B cell (primary cell): ENCODE results near the gene OR2T27. TPM values are rescaled to one million over a fixed set of nuclear protein-coding genes. Genes with fewer than 3 reads are reported as not detected.

Experiments used
- ATAC-seq: fragments of 200-7000 bp; cut with Tn5 transposase; one replicate; pipeline ENCODE4 v1.10.0; 2021; ENCODE audit warnings: low read depth, mild to moderate bottlenecking, moderate number of reproducible peaks, moderate library complexity
- CTCF ChIA-PET: fragments of 350-600 bp; sonication (Branson Sonifier 250); formaldehyde crosslinking; loops from one replicate; lab custom pipeline; 2021; ENCODE audit warnings: antibody characterized with exemption, inconsistent platforms; lab: Charles Lee
- POLR2A ChIA-PET: fragments of 350-600 bp; sonication (Branson Sonifier 250); formaldehyde crosslinking; loops from one replicate; lab custom pipeline; 2021; ENCODE audit warnings: antibody characterized with exemption; lab: Charles Lee
- DNase-seq: peaks from one replicate; pipeline ENCODE4 v3.0.0; 2013
- H2AFZ ChIP-seq: 2 replicates; pipeline ENCODE4 v1.6.1; 2012; ENCODE audit warnings: mild to moderate bottlenecking, low read depth, low read length; ENCODE audit not compliant: insufficient read depth, poor library complexity, severe bottlenecking
- H3K27ac ChIP-seq, 2 donors: 1 replicate in 1 of 2; 2 replicates in 1 of 2; pipeline ENCODE4 v1.5.1; 2012 to 2013; ENCODE audit warnings: low read length in 2 of 2, mild to moderate bottlenecking in 2 of 2, moderate library complexity in 1 of 2
- H3K27me3 ChIP-seq, 4 experiments: fragments of 200-600 bp in 1 of 4; sonication (generic) in 1 of 4; replicated peaks in 1 of 4; 1 replicate in 2 of 4; 2 replicates in 2 of 4; pipeline versions ENCODE4 v1.6.1 to v1.7.0; 2013 to 2016; ENCODE audit warnings: low read length in 3 of 4, mild to moderate bottlenecking in 2 of 4, mixed read lengths in 1 of 4, moderate library complexity in 1 of 4; ENCODE audit not compliant: insufficient read depth in 4 of 4, control insufficient read depth in 3 of 4; ENCODE audit errors: control extremely low read depth in 1 of 4
- H3K36me3 ChIP-seq, 2 experiments: replicated peaks in 1 of 2; 1 replicate in 1 of 2; 2 replicates in 1 of 2; pipeline versions ENCODE4 v1.6.1 to v1.7.1; 2013; ENCODE audit warnings: low read length in 1 of 2; ENCODE audit not compliant: insufficient read depth in 2 of 2, control insufficient read depth in 1 of 2; ENCODE audit errors: control extremely low read depth in 1 of 2, extremely low read depth in 1 of 2
- H3K4me1 ChIP-seq, 2 donors: fragments of 200-600 bp in 1 of 2; sonication (generic) in 1 of 2; 1 replicate in 1 of 2; 2 replicates in 1 of 2; pipeline versions ENCODE4 v1.5.1 to v1.6.1; 2013 to 2017; ENCODE audit warnings: low read length in 2 of 2; ENCODE audit not compliant: control insufficient read depth in 2 of 2, insufficient read depth in 2 of 2
- H3K4me2 ChIP-seq: replicated peaks from 2 replicates; pipeline ENCODE3; 2012; ENCODE audit warnings: mild to moderate bottlenecking, low read depth, low read length; ENCODE audit not compliant: poor library complexity, severe bottlenecking
- H3K4me3 ChIP-seq, 5 experiments: fragments of 200-600 bp in 1 of 5; sonication (generic) in 1 of 5; 1 replicate in 3 of 5; 2 replicates in 2 of 5; pipeline versions ENCODE4 v1.5.1 to v1.7.0; 2011 to 2016; ENCODE audit warnings: low read length in 4 of 5, mild to moderate bottlenecking in 4 of 5, low read depth in 2 of 5, control low read depth in 1 of 5, moderate library complexity in 1 of 5; ENCODE audit not compliant: insufficient read depth in 1 of 5; ENCODE audit errors: control extremely low read depth in 1 of 5, extremely low read depth in 1 of 5
- H3K79me2 ChIP-seq: fragments of 200-600 bp; sonication (generic); one replicate; pipeline ENCODE4 v1.6.0; 2016; ENCODE audit warnings: low read length; ENCODE audit not compliant: control insufficient read depth, insufficient read depth
- H3K9ac ChIP-seq: fragments of 200-600 bp; sonication (generic); 2 replicates; pipeline ENCODE4 v1.6.1; 2017; ENCODE audit warnings: mild to moderate bottlenecking, low read length, moderate library complexity
- H3K9me3 ChIP-seq, 3 donors: one replicate each; pipeline versions ENCODE4 v1.6.1 to v1.7.1; 2013; ENCODE audit warnings: low read length in 2 of 3; ENCODE audit not compliant: control insufficient read depth in 2 of 3, insufficient read depth in 1 of 3; ENCODE audit errors: control extremely low read depth in 1 of 3
- H4K20me1 ChIP-seq: 2 replicates; pipeline ENCODE4 v1.6.0; 2012; ENCODE audit warnings: mild to moderate bottlenecking, low read length; ENCODE audit not compliant: insufficient read depth, control insufficient read depth, poor library complexity, severe bottlenecking
- H3K27ac Mint-ChIP-seq: one replicate; pipeline ENCODE4 v1.8.0; 2021; ENCODE audit warnings: mixed read lengths
- H3K27me3 Mint-ChIP-seq: one replicate; pipeline ENCODE4 v1.8.0; 2021; ENCODE audit warnings: mixed read lengths
- H3K4me1 Mint-ChIP-seq: one replicate; pipeline ENCODE4 v1.8.0; 2021; ENCODE audit warnings: mixed read lengths
- H3K4me3 Mint-ChIP-seq: one replicate; pipeline ENCODE4 v1.8.0; 2021; ENCODE audit warnings: mixed read lengths
- H3K9me3 Mint-ChIP-seq: one replicate; pipeline ENCODE4 v1.8.0; 2022; ENCODE audit warnings: mixed read lengths; ENCODE audit not compliant: insufficient read depth
- CTCF ChIP-seq: fragments of 200-600 bp; IDR thresholded peaks from one replicate; pipeline ENCODE4 v1.8.0; 2022; ENCODE audit warnings: antibody characterized with exemption, mild to moderate bottlenecking
- EZH2 ChIP-seq: IDR thresholded peaks from 2 replicates; pipeline ENCODE4 v1.6.1; 2012; ENCODE audit warnings: borderline replicate concordance, low read depth, mild to moderate bottlenecking, moderate library complexity, low read length; ENCODE audit not compliant: insufficient read depth, poor library complexity, severe bottlenecking
- WGBS: methylation state at CpG from one replicate; pipeline ENCODE4 v1.1.5; 2013; ENCODE audit warnings: missing lambda C conversion rate; ENCODE audit not compliant: insufficient coverage; 5-methylcytosine and 5-hydroxymethylcytosine counted together
- intact Hi-C: fragments of 100-400 bp; cut with micrococcal nuclease; formaldehyde crosslinking; loops from one replicate; pipeline ENCODE4 v1.10.0; 2022
- polyA plus RNA-seq: library from polyadenylated mRNA; depleted of rRNA; stranded (reverse); fragments of >200 nt; gene quantifications from 2 replicates; pipeline ENCODE4 v1.2.3, GENCODE V29; 2012
- total RNA-seq, 2 donors: library from RNA; stranded (reverse); fragments of 120-200 nt in 1 of 2; gene quantifications; 1 replicate in 1 of 2; 2 replicates in 1 of 2; pipeline versions ENCODE4 v1.2.3 to v1.2.4, GENCODE V29; 2013 to 2022

OR2T27 gene
- total and polyA plus RNA-seq, 2 donors (not counting 1 experiment from before 2014, with no cell fraction given) = 0.10 TPM; not detected in 1

DNA sequence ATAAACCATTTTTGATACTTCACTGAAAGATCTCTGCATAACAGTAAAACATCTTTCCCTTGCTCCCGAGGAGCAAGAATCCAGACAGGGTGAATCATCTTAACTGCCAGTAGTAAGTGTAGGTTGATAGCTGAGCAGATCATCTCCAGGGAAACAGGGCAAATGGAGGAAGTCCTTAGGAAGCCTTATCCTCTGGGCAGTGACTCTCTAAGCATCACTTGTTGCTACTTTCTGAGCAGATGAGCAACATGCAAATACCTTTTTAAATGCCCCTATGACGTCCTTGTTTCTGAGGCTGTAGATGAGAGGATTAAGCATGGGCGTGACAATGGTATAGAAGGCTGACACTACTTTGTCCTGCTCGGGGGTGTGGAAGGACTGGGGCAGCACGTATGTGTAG is 29.4 kb downstream of the OR2T27 start:
- H3K4me3 Mint-ChIP-seq = no peak overlapping the region
- no peak for ATAC-seq
- CTCF ChIA-PET = interaction anchor here (1.0 to 15.1 kb wide), 3 partner anchors 60 to 180 kb away, joined by 3 to 315 read pairs (median 125); no protein-coding TSS in a partner anchor

GRCh38 chr1:248625166-248625565 is 30.2 kb downstream of the OR2T27 start:
- H4K20me1 ChIP-seq = no peaks in the 10 kb centered on the region
- no peak overlapping the region for H3K27ac ChIP-seq
- no peaks in the 10 kb centered on the region for H3K79me2 ChIP-seq
- Mint-ChIP-seq H3K4me1 (peaks cover 18% of the 10 kb centered on the region), H3K27ac (no peak overlapping the region), H3K4me3 (no peak overlapping the region), H3K27me3 (no peaks in the 10 kb centered on the region), H3K9me3 (no peaks in the 10 kb centered on the region)
- H3K4me3 ChIP-seq = no peak overlapping the region
- no peak overlapping the region for H3K4me2 ChIP-seq
- no peaks in the 10 kb centered on the region for H3K36me3 ChIP-seq
- intact Hi-C loops = no loop called here
- no peak overlapping the region for H3K9ac ChIP-seq
- CTCF ChIA-PET = interaction anchor here (1.0 to 15.1 kb wide), 3 partner anchors 61 to 181 kb away, joined by 3 to 315 read pairs (median 125); no protein-coding TSS in a partner anchor
- peaks cover 6 to 7% of the 10 kb centered on the region in 2 donors for H3K4me1 ChIP-seq
- no peaks in the 10 kb centered on the region for H3K27me3 ChIP-seq
- no peak for TF ChIP-seq EZH2
- no peak for TF ChIP-seq CTCF
- POLR2A ChIA-PET = no interaction called here
- no peak overlapping the region for H2AFZ ChIP-seq
- ATAC-seq (no peak), DNase-seq (no peak)
- 89% methylated on average over 3 of the region's 4 CpGs for whole genome bisulfite sequencing
- H3K9me3 ChIP-seq = no peaks in the 10 kb centered on the region

More for the DNA sequence above, 29.4 kb downstream of the OR2T27 start:
- Histone ChIP-seq H3K4me2 (no peak overlapping the region), H3K36me3 (no peaks in the 10 kb centered on the region), H3K4me3 (no peak overlapping the region), H3K27me3 (peaks cover 0 to 3% (median 0%) of the 10 kb centered on the region in 4 experiments), H3K79me2 (no peaks in the 10 kb centered on the region), H3K9ac (no peak overlapping the region), H2AFZ (no peak overlapping the region), H3K9me3 (no peaks in the 10 kb centered on the region), H3K4me1 (peaks cover 6 to 7% of the 10 kb centered on the region in 2 donors), H3K27ac (no peak overlapping the region), H4K20me1 (no peaks in the 10 kb centered on the region)
- Mint-ChIP-seq H3K9me3 (no peaks in the 10 kb centered on the region), H3K4me1 (peaks cover 18% of the 10 kb centered on the region), H3K27ac (no peak overlapping the region), H3K27me3 (no peaks in the 10 kb centered on the region)
- WGBS = 96% methylated on average over 3 of the region's 5 CpGs
- intact Hi-C loops = no loop called here
- TF ChIP-seq EZH2 (no peak), CTCF (no peak)
- POLR2A ChIA-PET = no interaction called here
- no peak for DNase-seq
